Mucosa of descending colon (tissue), 3 donors: ENCODE results near the gene TLE3. TPM values are rescaled to one million over a fixed set of nuclear protein-coding genes. Genes with fewer than 3 reads are reported as not detected.

Source experiments
- ATAC-seq: fragments of 200-7000 bp; cut with Tn5 transposase; one replicate; pipeline ENCODE4 v1.9.1; 2020; ENCODE audit warnings: mild to moderate bottlenecking, moderate library complexity
- DNase-seq, 3 donors: peaks; one replicate each; pipeline ENCODE4 v3.0.0-alpha.2; 2020
- H3K36me3 ChIP-seq: fragments of 200-600 bp; one replicate; pipeline ENCODE4 v1.8.0; 2021; ENCODE audit warnings: low read depth, mild to moderate bottlenecking
- H3K4me1 ChIP-seq: fragments of 200-600 bp; one replicate; pipeline ENCODE4 v1.8.0; 2021; ENCODE audit warnings: low read depth, mild to moderate bottlenecking
- H3K4me3 ChIP-seq: fragments of 200-600 bp; one replicate; pipeline ENCODE4 v1.8.0; 2021; ENCODE audit warnings: mild to moderate bottlenecking
- H3K9me3 ChIP-seq: fragments of 200-600 bp; one replicate; pipeline ENCODE4 v1.8.0; 2021; ENCODE audit warnings: mild to moderate bottlenecking
- CTCF ChIP-seq: fragments of 200-600 bp; IDR thresholded peaks from one replicate; pipeline ENCODE4 v1.8.0; 2022; ENCODE audit warnings: antibody characterized with exemption, mild to moderate bottlenecking
- intact Hi-C, 2 donors: fragments of 100-400 bp; cut with DNase I in 1 of 2; cut with micrococcal nuclease in 1 of 2; formaldehyde crosslinking; loops; one replicate each; pipeline versions ENCODE4 v1.11.0 to v1.11.1; 2022; cut with DNase I, micrococcal nuclease
- total RNA-seq, 3 donors: library from RNA; stranded (reverse); fragmentation: NEBNext Ultra II Directional in 2 of 3; extraction: Animal tissue kit (Norgen Biotek cat#: 25700) in 2 of 3; gene quantifications; one replicate each; pipeline versions ENCODE4 v1.2.1 to v1.2.4, GENCODE V29; 2021 to 2023
- donor health status: DM: no; HTN: no; CAD: no; lungs with moderate emphysema.
- donor health status: DM: no; HTN: no; CAD: no.
- donor health status: DM: no; HTN: yes; CAD: no.

TLE3 gene
- total RNA-seq, 3 donors from 2014 or later = 77.6 to 123 (median 103) TPM

DNA sequence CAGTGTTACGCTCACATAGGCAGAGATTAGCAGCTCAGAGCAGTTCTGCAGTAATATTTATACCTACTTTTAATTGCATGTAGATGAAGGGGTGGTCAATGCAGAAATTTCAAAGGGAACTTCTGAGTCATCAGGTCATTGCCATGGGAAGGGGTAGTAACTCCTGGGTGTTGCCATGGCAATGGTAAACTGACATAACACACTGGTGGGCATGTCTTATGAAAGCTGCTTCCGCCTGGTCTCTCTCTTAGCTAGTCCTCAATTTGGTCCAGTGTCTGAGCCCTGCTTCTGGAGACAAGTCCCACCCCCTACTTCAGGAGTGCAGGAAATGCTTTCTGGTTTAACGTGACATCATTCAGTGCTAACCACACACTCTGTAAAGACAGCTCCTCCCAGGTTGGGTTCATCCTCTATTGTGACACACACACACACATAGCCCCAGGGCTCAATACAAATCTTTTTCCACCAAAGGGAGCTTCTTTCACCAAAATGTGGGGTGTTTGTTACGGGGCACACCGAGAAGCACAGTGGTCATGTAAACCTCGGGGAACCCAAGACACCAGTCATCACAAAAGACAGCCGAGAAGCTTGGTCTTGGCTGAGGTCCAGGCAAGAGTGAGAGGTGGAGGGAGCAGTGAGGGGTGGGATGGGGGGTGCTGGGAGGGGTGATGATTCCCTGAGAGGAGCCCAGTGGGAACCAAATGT, 74.5 kb downstream of the TLE3 start:
- ATAC-seq = peak; percentile 87
- H3K36me3 ChIP-seq = no peaks in the 10 kb centered on the region
- peaks cover 11% of the 10 kb centered on the region for H3K4me1 ChIP-seq
- no peaks in the 10 kb centered on the region for H3K9me3 ChIP-seq
- no peak for TF ChIP-seq CTCF
- intact Hi-C loops = no loop called here
- DNase-seq = peak in 1 of 3 donors; percentile 46
- no peak overlapping the region for H3K4me3 ChIP-seq

DNA sequence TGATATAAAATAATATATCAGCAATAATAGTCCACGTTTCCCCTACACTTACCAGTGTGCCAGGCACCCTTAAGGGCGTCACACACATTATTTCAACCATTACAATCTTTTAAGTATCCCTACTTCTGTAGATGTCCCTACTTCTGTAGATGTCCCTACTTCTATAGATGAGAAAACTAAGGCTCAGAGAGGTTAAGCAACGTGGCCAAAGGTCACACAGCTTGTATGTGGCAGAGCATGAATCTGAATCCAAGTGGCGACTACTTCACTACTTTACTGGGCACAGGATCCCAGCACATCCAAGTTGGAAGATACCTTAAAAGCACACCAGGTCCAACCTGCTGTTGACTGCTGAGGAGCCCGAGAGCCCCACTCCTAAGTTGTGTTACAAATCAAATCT, 77.5 kb downstream of the TLE3 start:
- TF ChIP-seq CTCF = no peak
- H3K4me3 ChIP-seq = no peak overlapping the region
- no peaks in the 10 kb centered on the region for H3K9me3 ChIP-seq
- H3K4me1 ChIP-seq = peaks cover 11% of the 10 kb centered on the region
- ATAC-seq = no peak
- intact Hi-C loops = no loop called here
- DNase-seq = no peak
- no peaks in the 10 kb centered on the region for H3K36me3 ChIP-seq

- no peak for TF ChIP-seq CTCF
- ATAC-seq (no peak), DNase-seq (no peak)
- Histone ChIP-seq H3K4me1 (peaks cover 4% of the 10 kb centered on the region), H3K9me3 (no peaks in the 10 kb centered on the region), H3K36me3 (no peaks in the 10 kb centered on the region), H3K4me3 (no peak overlapping the region)
- intact Hi-C loops = no loop called here
These were observed 78.8 kb downstream of the TLE3 start for GRCh38 chr15:70018646-70019600.

- Histone ChIP-seq H3K4me3 (no peak overlapping the region), H3K9me3 (no peaks in the 10 kb centered on the region), H3K36me3 (no peaks in the 10 kb centered on the region), H3K4me1 (no peaks in the 10 kb centered on the region)
- intact Hi-C loops = no loop called here
- ATAC-seq (no peak), DNase-seq (no peak)
- no peak for TF ChIP-seq CTCF
These were observed 79.9 kb downstream of the TLE3 start for GRCh38 chr15:70017801-70018200.

GRCh38 chr15:70017025-70017424, 80.7 kb downstream of the TLE3 start:
- H3K4me1 ChIP-seq = no peaks in the 10 kb centered on the region
- ATAC-seq (no peak), DNase-seq (no peak)
- H3K36me3 ChIP-seq = no peaks in the 10 kb centered on the region
- no peak overlapping the region for H3K4me3 ChIP-seq
- no peaks in the 10 kb centered on the region for H3K9me3 ChIP-seq
- intact Hi-C loops = no loop called here
- no peak for TF ChIP-seq CTCF
